Kidney epithelial cell (primary cell): ENCODE measurements around the gene FBXW7. TPM values are rescaled to one million over a fixed set of nuclear protein-coding genes. Genes with fewer than 3 reads are reported as not detected.

Experiments
- DNase-seq: peaks from one replicate; pipeline ENCODE4 v3.0.0-alpha.2; 2010; ENCODE audit warnings: low read depth
- H3K27me3 ChIP-seq: 2 replicates; pipeline ENCODE4 v1.6.0; 2011; ENCODE audit warnings: low read length; ENCODE audit not compliant: control insufficient read depth, insufficient read depth
- H3K36me3 ChIP-seq: 2 replicates; pipeline ENCODE4 v1.5.1; 2011; ENCODE audit warnings: low read length; ENCODE audit not compliant: control insufficient read depth, insufficient read depth
- H3K4me3 ChIP-seq: 2 replicates; pipeline ENCODE4 v1.5.1; 2011; ENCODE audit warnings: low read depth, mild to moderate bottlenecking, control low read depth, low read length
- CTCF ChIP-seq: IDR thresholded peaks from 2 replicates; pipeline ENCODE4 v1.5.1; 2011; ENCODE audit warnings: mild to moderate bottlenecking, moderate library complexity, low read length, control low read depth, inconsistent platforms; ENCODE audit not compliant: insufficient read depth, poor library complexity, severe bottlenecking
- total RNA-seq: library from RNA; depleted of rRNA; stranded (reverse); fragments of >200 nt; gene quantifications from 2 replicates; pipeline ENCODE4 v1.2.3, GENCODE V29; 2015

FBXW7 gene
- total RNA-seq, 1 donor from 2014 or later: 29.8 TPM

GRCh38 chr4:152356428-152357034 is 179.4 kb downstream of the FBXW7 start:
- no peak for TF ChIP-seq CTCF
- DNase-seq: no peak
- H3K4me3 ChIP-seq: no peak overlapping the region
- no peaks in the 10 kb centered on the region for H3K36me3 ChIP-seq
- H3K27me3 ChIP-seq: no peaks in the 10 kb centered on the region

- Histone ChIP-seq H3K4me3 (peak overlapping the region; percentile 54), H3K36me3 (no peaks in the 10 kb centered on the region), H3K27me3 (no peaks in the 10 kb centered on the region)
- TF ChIP-seq CTCF: no peak
- DNase-seq: peak; percentile 91
These were observed 183.2 kb downstream of the FBXW7 start for GRCh38 chr4:152352622-152353116.

GRCh38 chr4:152352215-152352614 is 183.7 kb downstream of the FBXW7 start:
- no peaks in the 10 kb centered on the region for H3K27me3 ChIP-seq
- H3K4me3 ChIP-seq: peak overlapping the region; percentile 54
- no peaks in the 10 kb centered on the region for H3K36me3 ChIP-seq
- no peak for DNase-seq
- no peak for TF ChIP-seq CTCF

- Histone ChIP-seq H3K4me3 (peak overlapping the region; percentile 17), H3K36me3 (no peaks in the 10 kb centered on the region), H3K27me3 (no peaks in the 10 kb centered on the region)
- DNase-seq: no peak
- no peak for TF ChIP-seq CTCF
These were observed 184.8 kb downstream of the FBXW7 start for GRCh38 chr4:152351080-152351479.

GRCh38 chr4:152348670-152349069 is 187.2 kb downstream of the FBXW7 start:
- peak; percentile 30 for TF ChIP-seq CTCF
- H3K4me3 ChIP-seq: no peak overlapping the region
- no peaks in the 10 kb centered on the region for H3K36me3 ChIP-seq
- DNase-seq: no peak
- H3K27me3 ChIP-seq: no peaks in the 10 kb centered on the region

GRCh38 chr4:152346979-152347378 is 188.9 kb downstream of the FBXW7 start:
- Histone ChIP-seq H3K27me3 (no peaks in the 10 kb centered on the region), H3K36me3 (no peaks in the 10 kb centered on the region), H3K4me3 (no peak overlapping the region)
- DNase-seq: no peak
- TF ChIP-seq CTCF: no peak
